AG09309 (cell line): Measurements from ENCODE around the gene MX1.

ENCODE experiments used
- DNase-seq: peaks from one replicate; pipeline ENCODE4 v3.0.0-alpha.2; 2010; ENCODE audit warnings: low read depth
- H3K4me3 ChIP-seq: 2 replicates; pipeline ENCODE4 v1.5.1; 2011; ENCODE audit warnings: mild to moderate bottlenecking, low read depth, low read length, moderate library complexity; ENCODE audit not compliant: control insufficient read depth
- TF ChIP-seq, protein P1 (sequence below): IDR thresholded peaks from 2 replicates; pipeline ENCODE4 v1.5.1; 2011; ENCODE audit warnings: mild to moderate bottlenecking, low read depth, low read length, inconsistent platforms; ENCODE audit not compliant: insufficient read depth, control insufficient read depth; ENCODE audit errors: missing control alignments

MX1 gene

DNA sequence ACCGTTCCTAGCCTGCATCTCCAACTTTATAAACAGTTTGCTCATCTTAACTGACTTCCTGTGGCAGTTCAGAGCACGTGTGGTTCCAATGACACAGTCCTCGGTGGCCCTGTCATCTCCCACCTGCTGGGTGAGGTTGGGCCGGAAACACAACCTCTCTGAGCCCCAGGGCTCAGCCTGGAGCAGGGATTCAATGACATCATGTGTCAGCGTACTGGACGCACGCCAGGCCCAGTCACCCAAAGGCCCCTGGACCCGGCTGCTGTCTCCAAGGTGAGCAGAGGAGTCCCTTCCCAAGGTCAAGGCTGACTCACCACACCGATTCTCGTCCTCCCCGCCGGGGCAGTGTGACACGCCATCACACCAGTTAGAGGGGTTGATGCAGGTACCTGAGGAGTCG lies 62.0 kb downstream of the MX1 start:
- no peak overlapping the region for H3K4me3 ChIP-seq
- TF ChIP-seq, protein P1, sequence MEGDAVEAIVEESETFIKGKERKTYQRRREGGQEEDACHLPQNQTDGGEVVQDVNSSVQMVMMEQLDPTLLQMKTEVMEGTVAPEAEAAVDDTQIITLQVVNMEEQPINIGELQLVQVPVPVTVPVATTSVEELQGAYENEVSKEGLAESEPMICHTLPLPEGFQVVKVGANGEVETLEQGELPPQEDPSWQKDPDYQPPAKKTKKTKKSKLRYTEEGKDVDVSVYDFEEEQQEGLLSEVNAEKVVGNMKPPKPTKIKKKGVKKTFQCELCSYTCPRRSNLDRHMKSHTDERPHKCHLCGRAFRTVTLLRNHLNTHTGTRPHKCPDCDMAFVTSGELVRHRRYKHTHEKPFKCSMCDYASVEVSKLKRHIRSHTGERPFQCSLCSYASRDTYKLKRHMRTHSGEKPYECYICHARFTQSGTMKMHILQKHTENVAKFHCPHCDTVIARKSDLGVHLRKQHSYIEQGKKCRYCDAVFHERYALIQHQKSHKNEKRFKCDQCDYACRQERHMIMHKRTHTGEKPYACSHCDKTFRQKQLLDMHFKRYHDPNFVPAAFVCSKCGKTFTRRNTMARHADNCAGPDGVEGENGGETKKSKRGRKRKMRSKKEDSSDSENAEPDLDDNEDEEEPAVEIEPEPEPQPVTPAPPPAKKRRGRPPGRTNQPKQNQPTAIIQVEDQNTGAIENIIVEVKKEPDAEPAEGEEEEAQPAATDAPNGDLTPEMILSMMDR: no peak
- DNase-seq: no peak

DNA sequence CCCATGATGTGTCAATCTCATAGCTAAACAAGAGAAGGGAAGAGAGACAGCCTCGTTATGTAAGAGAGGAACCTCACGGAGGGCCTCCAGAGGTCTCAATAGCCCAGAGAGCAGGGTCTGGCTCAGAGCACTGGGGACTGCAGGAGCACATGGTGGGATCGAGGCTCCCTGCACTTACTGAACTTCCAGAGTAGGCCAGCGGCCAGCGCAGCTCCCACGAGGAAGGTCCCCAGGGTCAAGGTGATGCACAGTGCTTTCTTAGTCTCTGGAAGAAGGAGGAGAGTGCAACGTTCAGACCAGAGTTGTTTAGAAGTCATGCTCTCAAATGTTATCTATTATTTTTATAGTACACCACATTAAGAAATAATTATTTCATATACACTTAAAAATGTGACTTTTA lies 63.3 kb downstream of the MX1 start:
- TF ChIP-seq, protein P1: no peak
- DNase-seq: no peak
- H3K4me3 ChIP-seq: no peak overlapping the region

DNA sequence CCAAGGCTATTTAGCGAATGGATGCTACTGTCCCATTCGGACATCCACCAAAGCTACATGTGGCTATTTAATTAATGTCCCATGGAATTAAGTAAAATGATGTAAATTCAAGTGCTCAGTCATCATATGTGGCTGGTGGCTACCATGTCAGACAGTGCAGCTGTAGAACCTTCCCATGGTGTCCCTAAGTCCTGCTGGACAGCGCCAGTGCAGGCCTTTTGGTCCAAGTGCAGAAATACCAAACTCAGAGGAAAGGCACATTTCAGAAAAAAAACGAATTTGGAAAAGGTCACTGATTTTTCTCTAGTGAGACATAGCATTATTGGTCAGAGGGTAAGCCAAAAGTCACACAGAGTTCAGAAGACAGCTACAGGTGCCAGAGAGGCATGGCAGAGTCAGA lies 64.3 kb downstream of the MX1 start:
- TF ChIP-seq, protein P1: no peak
- DNase-seq: no peak
- H3K4me3 ChIP-seq: no peak overlapping the region

DNA sequence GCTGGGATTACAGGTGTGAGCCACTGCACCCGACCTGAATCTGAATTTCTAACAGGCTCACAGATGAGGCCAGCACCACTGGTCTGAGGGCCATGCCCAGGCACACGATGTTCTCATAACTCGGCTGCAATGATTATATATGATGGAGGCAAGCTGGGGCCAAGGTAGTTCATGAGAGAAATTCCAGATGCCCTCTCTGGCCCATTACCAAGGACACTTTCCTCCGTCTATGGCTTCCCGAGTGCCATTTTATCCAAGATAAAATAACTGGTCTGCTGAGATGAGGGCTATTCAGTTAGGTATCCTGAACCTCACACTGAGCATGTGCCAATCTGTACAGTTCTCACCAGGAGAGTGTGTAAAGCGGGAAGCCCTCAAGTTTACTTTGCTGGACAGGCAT lies 65.4 kb downstream of the MX1 start:
- TF ChIP-seq, protein P1: no peak
- H3K4me3 ChIP-seq: no peak overlapping the region
- DNase-seq: no peak

DNA sequence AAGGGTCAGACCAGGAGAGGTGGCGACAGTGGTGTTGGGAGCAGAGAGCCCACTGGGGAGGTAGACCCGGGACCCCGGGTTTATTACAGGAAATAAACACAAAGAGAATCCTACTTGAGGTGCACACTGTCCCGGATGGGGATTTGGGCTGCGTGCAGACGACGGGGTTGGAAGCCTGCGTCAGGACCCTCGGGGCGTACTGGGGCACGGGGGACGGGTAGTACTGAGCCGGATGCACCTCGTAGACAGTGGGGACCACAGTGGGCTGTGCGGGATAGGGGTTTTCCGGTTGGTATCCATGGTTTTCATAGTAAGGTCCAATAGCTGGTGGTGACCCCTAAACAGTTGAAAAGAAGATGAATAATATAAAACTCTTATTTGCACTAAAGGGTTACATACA lies 68.2 kb downstream of the MX1 start:
- no peak for DNase-seq
- H3K4me3 ChIP-seq: no peak overlapping the region
- TF ChIP-seq, protein P1: no peak

DNA sequence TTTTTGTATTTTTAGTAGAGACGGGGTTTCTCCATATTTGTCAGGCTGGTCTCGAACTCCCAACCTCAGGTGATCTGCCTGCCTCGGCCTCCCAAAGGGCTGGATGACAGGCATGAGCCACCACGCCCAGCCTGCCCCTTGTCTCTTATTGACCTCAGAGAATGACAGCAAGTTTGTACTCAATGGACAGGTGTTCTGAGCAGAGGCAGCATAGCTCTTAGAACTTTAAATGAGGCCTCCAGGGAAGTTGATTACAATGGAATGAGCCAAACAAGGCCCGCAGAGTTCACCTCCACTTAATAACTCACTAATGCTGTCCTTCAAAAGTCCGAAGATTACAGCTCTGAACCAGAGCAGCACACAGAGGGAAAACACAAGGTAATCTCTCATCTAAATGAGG lies 71.0 kb downstream of the MX1 start:
- DNase-seq: no peak
- TF ChIP-seq, protein P1: no peak
- no peak overlapping the region for H3K4me3 ChIP-seq

DNA sequence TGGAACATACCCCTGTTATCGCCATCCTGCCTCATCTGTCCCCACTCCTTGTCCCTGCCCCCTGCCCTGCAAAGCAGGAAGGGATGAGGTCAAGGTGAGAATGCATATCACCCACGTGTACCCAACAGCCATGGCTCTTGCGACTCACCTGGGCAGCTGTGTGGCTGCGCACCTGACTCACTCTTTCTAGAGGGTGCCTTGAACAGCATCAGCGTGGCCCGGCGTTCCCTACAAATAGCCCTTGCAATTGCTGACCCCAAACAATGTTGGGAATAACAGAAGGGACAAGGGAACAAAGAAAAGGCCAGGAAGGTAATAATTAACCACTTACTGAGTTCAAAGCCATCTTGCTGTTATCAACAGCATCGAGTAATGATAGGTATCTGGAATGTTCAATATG lies 71.7 kb downstream of the MX1 start:
- H3K4me3 ChIP-seq: no peak overlapping the region
- TF ChIP-seq, protein P1: no peak
- no peak for DNase-seq
